H9 (cell line): ENCODE measurements around the gene ARL5A. TPM values are rescaled to one million over a fixed set of nuclear protein-coding genes. Genes with fewer than 3 reads are reported as not detected.

Source experiments
- DNase-seq: peaks from one replicate; pipeline ENCODE4 v3.0.0-alpha.2; 2017
- H2AFZ ChIP-seq: one replicate; pipeline ENCODE4 v1.6.1; 2013; ENCODE audit warnings: mild to moderate bottlenecking, low read length, control low read depth, moderate library complexity
- H2AK5ac ChIP-seq: 2 replicates; pipeline ENCODE4 v1.6.1; 2013; ENCODE audit warnings: low read length, control low read depth, mixed read lengths; ENCODE audit not compliant: insufficient read length
- H2BK120ac ChIP-seq: one replicate; pipeline ENCODE4 v1.6.1; 2013; ENCODE audit warnings: low read depth, mild to moderate bottlenecking, low read length, control low read depth, inconsistent platforms; ENCODE audit not compliant: poor library complexity, severe bottlenecking
- H2BK12ac ChIP-seq: 2 replicates; pipeline ENCODE4 v1.6.1; 2013; ENCODE audit warnings: low read length, control low read depth, mixed read lengths, low read depth; ENCODE audit not compliant: insufficient read length
- H2BK15ac ChIP-seq: 2 replicates; pipeline ENCODE4 v1.6.1; 2013; ENCODE audit warnings: low read depth, low read length, control low read depth
- H2BK20ac ChIP-seq: one replicate; pipeline ENCODE4 v1.6.1; 2013; ENCODE audit warnings: low read depth, mild to moderate bottlenecking, low read length, control low read depth, inconsistent platforms; ENCODE audit not compliant: poor library complexity, severe bottlenecking
- H2BK5ac ChIP-seq: 2 replicates; pipeline ENCODE4 v1.6.1; 2013; ENCODE audit warnings: low read length, control low read depth, mixed read lengths; ENCODE audit not compliant: insufficient read length
- H3K14ac ChIP-seq: 2 replicates; pipeline ENCODE4 v1.6.1; 2013; ENCODE audit warnings: low read length, control low read depth; ENCODE audit not compliant: insufficient read depth
- H3K18ac ChIP-seq: 2 replicates; pipeline ENCODE4 v1.6.1; 2013; ENCODE audit warnings: low read depth, mild to moderate bottlenecking, mixed read lengths, low read length, control low read depth; ENCODE audit not compliant: insufficient read length
- H3K23ac ChIP-seq: 2 replicates; pipeline ENCODE4 v1.6.1; 2013; ENCODE audit warnings: low read length, control low read depth, mixed read lengths, low read depth; ENCODE audit not compliant: insufficient read length
- H3K23me2 ChIP-seq: 2 replicates; pipeline ENCODE4 v1.6.1; 2013; ENCODE audit warnings: low read depth, mild to moderate bottlenecking, mixed read lengths, low read length, control low read depth; ENCODE audit not compliant: insufficient read length, poor library complexity, severe bottlenecking
- H3K27ac ChIP-seq: 2 replicates; pipeline ENCODE4 v1.5.1; 2013; ENCODE audit warnings: low read length, control low read depth, mixed read lengths, low read depth; ENCODE audit not compliant: insufficient read length
- H3K27me3 ChIP-seq: 2 replicates; pipeline ENCODE4 v1.6.1; 2013; ENCODE audit warnings: low read length, control low read depth, inconsistent platforms; ENCODE audit not compliant: insufficient read depth
- H3K4ac ChIP-seq: 2 replicates; pipeline ENCODE4 v1.6.1; 2013; ENCODE audit warnings: low read depth, mild to moderate bottlenecking, control low read depth, inconsistent platforms, low read length, moderate library complexity
- H3K4me1 ChIP-seq: 2 replicates; pipeline ENCODE4 v1.6.1; 2013; ENCODE audit warnings: low read length, control low read depth, inconsistent platforms; ENCODE audit not compliant: insufficient read depth
- H3K4me2 ChIP-seq: 2 replicates; pipeline ENCODE4 v1.6.1; 2013; ENCODE audit warnings: low read length, control low read depth, mixed read lengths; ENCODE audit not compliant: insufficient read length, insufficient read depth
- H3K56ac ChIP-seq: 2 replicates; pipeline ENCODE4 v1.6.1; 2013; ENCODE audit warnings: low read depth, mild to moderate bottlenecking, mixed read lengths, low read length, control low read depth; ENCODE audit not compliant: insufficient read length
- H3K79me1 ChIP-seq: 2 replicates; pipeline ENCODE4 v1.6.1; 2013; ENCODE audit warnings: low read depth, mild to moderate bottlenecking, moderate library complexity, low read length, control low read depth, inconsistent platforms; ENCODE audit not compliant: insufficient read depth, poor library complexity, severe bottlenecking
- H3K79me2 ChIP-seq: 2 replicates; pipeline ENCODE4 v1.6.1; 2013; ENCODE audit warnings: low read length, control low read depth, inconsistent platforms; ENCODE audit not compliant: insufficient read depth
- H3K9ac ChIP-seq: 2 replicates; pipeline ENCODE4 v1.6.1; 2013; ENCODE audit warnings: low read length, control low read depth, mixed read lengths; ENCODE audit not compliant: insufficient read length; ENCODE audit errors: extremely low read depth
- H3K9me3 ChIP-seq: one replicate; pipeline ENCODE4 v1.6.1; 2013; ENCODE audit warnings: low read depth, low read length, inconsistent platforms; ENCODE audit not compliant: control insufficient read depth
- H3T11ph ChIP-seq: one replicate; pipeline ENCODE4 v1.6.1; 2013; ENCODE audit warnings: mild to moderate bottlenecking, low read length, control low read depth, inconsistent platforms
- H4K20me1 ChIP-seq: one replicate; pipeline ENCODE4 v1.6.1; 2013; ENCODE audit not compliant: control insufficient read depth, insufficient read length, insufficient read depth
- H4K5ac ChIP-seq: 2 replicates; pipeline ENCODE4 v1.6.1; 2013; ENCODE audit warnings: low read depth, mild to moderate bottlenecking, mixed read lengths, low read length, control low read depth; ENCODE audit not compliant: insufficient read length
- H4K8ac ChIP-seq: replicated peaks from 2 replicates; pipeline ENCODE4 v1.6.1; 2013; ENCODE audit warnings: low read length, control low read depth, mixed read lengths, low read depth; ENCODE audit not compliant: insufficient read length
- H4K91ac ChIP-seq: 2 replicates; pipeline ENCODE4 v1.6.1; 2013; ENCODE audit warnings: low read depth, mild to moderate bottlenecking, moderate library complexity, mixed read lengths, low read length, control low read depth; ENCODE audit not compliant: insufficient read length
- H3K27ac Mint-ChIP-seq, 3 experiments: 2 replicates in 2 of 3; 3 replicates in 1 of 3; pipeline ENCODE4 v1.8.0; 2020 to 2021; ENCODE audit warnings: mixed read lengths in 3 of 3, mild to moderate bottlenecking in 1 of 3, moderate library complexity in 1 of 3
- H3K27me3 Mint-ChIP-seq: 2 replicates; pipeline ENCODE4 v1.8.0; 2021; ENCODE audit warnings: low read depth, mild to moderate bottlenecking, moderate library complexity, mixed read lengths
- H3K36me3 Mint-ChIP-seq, 3 experiments: 2 replicates in 2 of 3; 3 replicates in 1 of 3; pipeline ENCODE4 v1.8.0; 2020 to 2021; ENCODE audit warnings: low read depth in 3 of 3, mixed read lengths in 3 of 3; ENCODE audit not compliant: insufficient read depth in 1 of 3
- H3K4me1 Mint-ChIP-seq, 2 experiments: 2 replicates each; pipeline ENCODE4 v1.8.0; 2020; ENCODE audit warnings: mixed read lengths in 2 of 2
- H3K4me3 Mint-ChIP-seq, 2 experiments: 2 replicates in 1 of 2; 3 replicates in 1 of 2; pipeline ENCODE4 v1.8.0; 2020 to 2021; ENCODE audit warnings: mild to moderate bottlenecking in 2 of 2, mixed read lengths in 2 of 2, moderate library complexity in 1 of 2
- H3K9me3 Mint-ChIP-seq, 2 experiments: 2 replicates in 1 of 2; 3 replicates in 1 of 2; pipeline ENCODE4 v1.8.0; 2020; ENCODE audit warnings: mild to moderate bottlenecking in 2 of 2, mixed read lengths in 2 of 2, moderate library complexity in 1 of 2
- WGBS: extraction: QIAGEN DNeasy Blood & Tissue Kit; methylation state at CpG from one replicate; pipeline ENCODE4 v1.1.7; 2013; ENCODE audit warnings: missing lambda C conversion rate, low lambda C conversion rate, mixed read lengths; ENCODE audit not compliant: insufficient read length; ENCODE audit errors: extremely low coverage; 5-methylcytosine and 5-hydroxymethylcytosine counted together
- total RNA-seq: library from RNA; stranded (reverse); gene quantifications from 2 replicates; pipeline ENCODE4 v1.2.1, GENCODE V29; 2021
- TF ChIP-seq, protein P1 (sequence below): fragments of 200-600 bp; sonication (generic); conservative IDR thresholded peaks from 3 replicates; pipeline ENCODE4 v1.8.0; 2021; ENCODE audit warnings: antibody characterized with exemption, mild to moderate bottlenecking

Gene ARL5A
- total RNA-seq, 1 experiment from 2014 or later, result 66.7 TPM

DNA sequence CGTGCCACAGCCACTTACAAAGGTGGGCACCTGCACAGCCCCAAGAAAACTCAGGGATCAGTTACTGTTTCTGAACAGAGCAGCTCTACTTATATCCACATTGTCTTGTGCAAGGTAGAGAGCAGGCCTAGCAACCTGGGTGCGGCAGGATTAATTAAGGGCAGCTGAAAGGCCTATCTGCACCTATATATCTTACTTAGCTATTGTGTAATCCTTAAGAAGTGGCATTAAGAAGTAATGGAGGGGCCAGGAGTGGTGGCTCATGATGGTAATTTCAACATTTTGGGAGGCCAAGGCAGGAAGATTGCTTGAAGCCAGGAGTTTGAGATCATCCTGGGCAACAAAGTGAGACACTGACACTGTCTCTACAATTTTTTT is 12.8 kb upstream of the ARL5A start:
- Histone ChIP-seq H3K14ac (no peak overlapping the region), H3K4me1 (no peaks in the 10 kb centered on the region), H3K18ac (no peak overlapping the region), H3K23me2 (no peaks in the 10 kb centered on the region), H2BK20ac (no peak overlapping the region), H3K4ac (no peak overlapping the region), H4K8ac (no peak overlapping the region), H3K9ac (no peak overlapping the region), H4K5ac (no peak overlapping the region), H3K27ac (no peak overlapping the region), H3K4me2 (no peak overlapping the region), H3K9me3 (no peaks in the 10 kb centered on the region), H2BK12ac (no peak overlapping the region), H2BK120ac (no peak overlapping the region), H2AK5ac (no peak overlapping the region), H3T11ph (no peak overlapping the region), H3K56ac (no peak overlapping the region), H3K27me3 (no peaks in the 10 kb centered on the region), H3K79me2 (no peaks in the 10 kb centered on the region), H2AFZ (no peak overlapping the region), H2BK15ac (no peak overlapping the region), H2BK5ac (no peak overlapping the region), H3K23ac (no peak overlapping the region), H3K79me1 (no peaks in the 10 kb centered on the region), H4K91ac (no peak overlapping the region), H4K20me1 (no peaks in the 10 kb centered on the region)
- WGBS, result no CpG with 5 or more reads among the region's 2 CpGs
- Mint-ChIP-seq H3K36me3 (no peaks in the 10 kb centered on the region), H3K27me3 (no peaks in the 10 kb centered on the region), H3K4me1 (no peaks in the 10 kb centered on the region), H3K9me3 (no peaks in the 10 kb centered on the region), H3K27ac (no peak overlapping the region; a peak in 1 of 7 replicates), H3K4me3 (no peak overlapping the region)
- no peak for DNase-seq
- TF ChIP-seq, protein P1, sequence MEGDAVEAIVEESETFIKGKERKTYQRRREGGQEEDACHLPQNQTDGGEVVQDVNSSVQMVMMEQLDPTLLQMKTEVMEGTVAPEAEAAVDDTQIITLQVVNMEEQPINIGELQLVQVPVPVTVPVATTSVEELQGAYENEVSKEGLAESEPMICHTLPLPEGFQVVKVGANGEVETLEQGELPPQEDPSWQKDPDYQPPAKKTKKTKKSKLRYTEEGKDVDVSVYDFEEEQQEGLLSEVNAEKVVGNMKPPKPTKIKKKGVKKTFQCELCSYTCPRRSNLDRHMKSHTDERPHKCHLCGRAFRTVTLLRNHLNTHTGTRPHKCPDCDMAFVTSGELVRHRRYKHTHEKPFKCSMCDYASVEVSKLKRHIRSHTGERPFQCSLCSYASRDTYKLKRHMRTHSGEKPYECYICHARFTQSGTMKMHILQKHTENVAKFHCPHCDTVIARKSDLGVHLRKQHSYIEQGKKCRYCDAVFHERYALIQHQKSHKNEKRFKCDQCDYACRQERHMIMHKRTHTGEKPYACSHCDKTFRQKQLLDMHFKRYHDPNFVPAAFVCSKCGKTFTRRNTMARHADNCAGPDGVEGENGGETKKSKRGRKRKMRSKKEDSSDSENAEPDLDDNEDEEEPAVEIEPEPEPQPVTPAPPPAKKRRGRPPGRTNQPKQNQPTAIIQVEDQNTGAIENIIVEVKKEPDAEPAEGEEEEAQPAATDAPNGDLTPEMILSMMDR, result no peak
